Measurements from ENCODE around the gene CLEC4C. TPM values are rescaled to one million over a fixed set of nuclear protein-coding genes. Genes with fewer than 3 reads are reported as not detected.

CLEC4C gene
- total RNA-seq, 1 donor from 2014 or later: not detected

Other genes with a start within 250 kb of the CLEC4C start
- gene CD163, start 243.6 kb downstream of the CLEC4C start, total RNA-seq: 64.5 TPM
- gene APOBEC1, start 81.5 kb downstream of the CLEC4C start, total RNA-seq: not detected
- gene GDF3, start 51.6 kb downstream of the CLEC4C start, total RNA-seq: not detected
- gene DPPA3, start 35.9 kb downstream of the CLEC4C start, total RNA-seq: not detected
- gene NANOGNB, start 17.8 kb upstream of the CLEC4C start, total RNA-seq: not detected
- not detected for gene NANOG, start 42.0 kb upstream of the CLEC4C start, total RNA-seq
- not detected for gene SLC2A14, start 125.5 kb upstream of the CLEC4C start, total RNA-seq
- gene SLC2A3, start 188.8 kb upstream of the CLEC4C start, total RNA-seq: 12.3 TPM

Data from left ventricle myocardium superior (tissue), 1 donor.